NT2/D1 (cell line): ENCODE results near the gene MUC4.
"Not testable (repeated sequence)": the region's sequence is repeated elsewhere in the genome, so short reads cannot be mapped to it uniquely, and the experiment has no call there.

ENCODE experiments used
- DNase-seq: peaks from one replicate; pipeline ENCODE4 v3.0.0-alpha.2; 2011; ENCODE audit warnings: low read depth, low spot score
- H3K27me3 ChIP-seq: 2 replicates; pipeline ENCODE4 v1.6.0; 2011; ENCODE audit warnings: mild to moderate bottlenecking; ENCODE audit not compliant: insufficient read length, insufficient read depth
- H3K36me3 ChIP-seq: 2 replicates; pipeline ENCODE4 v1.6.1; 2011; ENCODE audit warnings: mild to moderate bottlenecking, low read length, mixed read lengths; ENCODE audit not compliant: insufficient read depth, insufficient read length
- H3K4me1 ChIP-seq: 2 replicates; pipeline ENCODE4 v1.5.1; 2011; ENCODE audit not compliant: insufficient read depth, insufficient read length
- H3K4me3 ChIP-seq: 2 replicates; pipeline ENCODE4 v1.5.1; 2011; ENCODE audit warnings: low read depth; ENCODE audit not compliant: insufficient read length
- H3K9ac ChIP-seq: 2 replicates; pipeline ENCODE4 v1.6.0; 2011; ENCODE audit warnings: low read depth; ENCODE audit not compliant: insufficient read length
- H3K9me3 ChIP-seq: 2 replicates; pipeline ENCODE4 v1.5.1; 2011; ENCODE audit warnings: mild to moderate bottlenecking, low read length; ENCODE audit not compliant: insufficient read depth
- SUZ12 ChIP-seq: IDR thresholded peaks from 2 replicates; pipeline ENCODE4 v1.6.1; 2011; ENCODE audit not compliant: insufficient read length, insufficient read depth; ENCODE audit errors: extremely low read depth
- YY1 ChIP-seq: IDR thresholded peaks from 2 replicates; pipeline ENCODE4 v1.6.1; 2011; ENCODE audit not compliant: insufficient read length, insufficient read depth
- ZNF274 ChIP-seq: IDR thresholded peaks from 2 replicates; pipeline ENCODE4 v1.6.1; 2011; ENCODE audit warnings: mild to moderate bottlenecking, low read depth, low read length

MUC4 gene

DNA sequence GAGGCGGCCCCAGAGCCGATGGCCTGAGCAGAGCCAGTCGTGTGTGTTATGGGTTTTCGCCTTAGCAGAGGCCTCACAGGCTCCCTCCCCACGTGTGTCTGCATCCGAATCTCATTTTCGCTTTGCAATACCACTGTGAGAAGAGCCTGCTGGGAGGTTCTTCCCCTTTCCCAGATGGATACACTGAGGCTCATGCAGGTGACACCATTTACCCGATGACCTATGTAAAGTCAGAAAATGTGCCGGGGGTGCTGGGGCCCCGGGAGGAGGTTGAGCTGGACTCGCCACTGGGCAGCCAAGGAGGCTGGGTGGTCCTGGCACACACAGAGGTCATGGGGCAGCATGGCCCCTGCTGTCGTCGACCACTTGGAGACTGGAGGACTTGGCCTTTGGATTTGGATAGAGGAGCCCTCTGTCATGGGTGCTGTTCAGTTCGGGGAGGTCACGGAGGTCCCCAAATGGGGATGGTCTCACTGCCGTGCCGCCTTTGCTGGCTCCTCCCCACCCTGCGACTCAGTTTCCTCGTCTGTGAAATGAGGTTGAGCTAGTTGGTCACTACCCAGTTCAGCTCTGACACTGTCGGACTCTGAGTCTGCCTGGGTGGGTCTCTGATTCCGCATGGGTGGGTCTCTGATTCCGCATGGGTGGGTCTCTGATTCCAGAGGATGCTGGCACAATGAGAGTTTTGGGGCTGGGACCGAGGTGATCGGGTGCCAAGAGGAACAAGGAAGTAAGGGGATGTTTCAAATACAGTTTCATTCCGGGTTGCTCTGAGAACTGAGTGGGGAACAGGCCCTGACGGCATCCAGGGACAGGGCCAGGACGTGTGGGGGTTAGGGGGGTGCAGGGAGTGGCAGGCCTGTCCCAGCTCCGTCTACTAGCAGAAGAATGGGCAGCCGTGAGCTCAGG lies 23.2 kb upstream of the MUC4 start:
- Histone ChIP-seq H3K4me1 (peaks cover 13% of the 10 kb centered on the region), H3K9me3 (peaks cover 11% of the 10 kb centered on the region; the same call in 1 of the 2 replicates), H3K9ac (no peak overlapping the region), H3K36me3 (no peaks in the 10 kb centered on the region), H3K27me3 (no peaks in the 10 kb centered on the region), H3K4me3 (no peak overlapping the region)
- DNase-seq: no peak
- no peak for TF ChIP-seq YY1
- no peak for TF ChIP-seq SUZ12
- no peak for TF ChIP-seq ZNF274

DNA sequence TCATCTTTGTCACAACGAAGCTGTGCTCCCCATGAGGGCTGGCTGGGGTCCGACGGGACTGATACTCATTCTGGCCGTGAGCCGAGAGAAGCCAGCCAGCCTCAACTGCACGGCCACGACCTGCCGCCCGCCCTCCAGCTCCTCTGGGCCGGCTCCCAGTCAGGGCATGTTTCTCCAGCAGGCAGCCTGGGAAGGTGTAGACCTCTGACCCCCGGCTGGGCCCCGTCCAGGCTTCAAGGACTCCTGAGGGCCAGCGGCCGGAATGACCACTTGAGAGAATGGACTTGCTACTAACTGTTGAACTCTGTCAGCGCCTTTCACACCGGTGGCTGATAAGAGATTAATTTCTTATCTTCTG lies 18.1 kb upstream of the MUC4 start:
- Histone ChIP-seq H3K4me3 (no peak overlapping the region), H3K4me1 (peaks cover 6% of the 10 kb centered on the region), H3K27me3 (no peaks in the 10 kb centered on the region), H3K9me3 (peaks cover under 1% of the 10 kb centered on the region; the same call in 1 of the 2 replicates), H3K9ac (no peak overlapping the region), H3K36me3 (no peaks in the 10 kb centered on the region)
- TF ChIP-seq SUZ12 (no peak), YY1 (no peak), ZNF274 (no peak)
- no peak for DNase-seq

DNA sequence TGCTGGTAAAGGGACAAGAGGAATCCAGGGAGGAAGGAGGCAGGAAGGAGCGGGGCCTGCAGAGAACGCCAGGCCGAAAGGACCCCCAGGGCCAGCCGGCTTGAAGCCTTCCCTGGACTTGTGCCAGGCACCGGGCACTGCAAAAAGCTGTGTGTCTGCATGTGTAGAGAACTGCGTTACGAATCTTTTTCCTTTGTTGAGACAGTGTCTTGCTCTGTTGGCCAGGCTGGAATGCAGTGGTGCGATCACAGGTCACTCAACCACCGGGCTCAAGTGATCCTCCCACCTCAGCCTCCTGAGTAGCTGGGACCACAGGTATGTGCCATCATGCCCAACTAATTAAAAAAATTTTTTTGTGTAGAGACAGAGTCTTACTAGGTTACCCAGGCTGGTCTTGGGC lies 17.0 kb upstream of the MUC4 start:
- TF ChIP-seq YY1 (no peak), ZNF274 (no peak), SUZ12 (no peak)
- no peak overlapping the region for H3K9ac ChIP-seq
- no peaks in the 10 kb centered on the region for H3K9me3 ChIP-seq
- H3K4me1 ChIP-seq: peaks cover 10% of the 10 kb centered on the region
- H3K36me3 ChIP-seq: no peaks in the 10 kb centered on the region
- DNase-seq: no peak
- no peak overlapping the region for H3K4me3 ChIP-seq
- H3K27me3 ChIP-seq: no peaks in the 10 kb centered on the region

DNA sequence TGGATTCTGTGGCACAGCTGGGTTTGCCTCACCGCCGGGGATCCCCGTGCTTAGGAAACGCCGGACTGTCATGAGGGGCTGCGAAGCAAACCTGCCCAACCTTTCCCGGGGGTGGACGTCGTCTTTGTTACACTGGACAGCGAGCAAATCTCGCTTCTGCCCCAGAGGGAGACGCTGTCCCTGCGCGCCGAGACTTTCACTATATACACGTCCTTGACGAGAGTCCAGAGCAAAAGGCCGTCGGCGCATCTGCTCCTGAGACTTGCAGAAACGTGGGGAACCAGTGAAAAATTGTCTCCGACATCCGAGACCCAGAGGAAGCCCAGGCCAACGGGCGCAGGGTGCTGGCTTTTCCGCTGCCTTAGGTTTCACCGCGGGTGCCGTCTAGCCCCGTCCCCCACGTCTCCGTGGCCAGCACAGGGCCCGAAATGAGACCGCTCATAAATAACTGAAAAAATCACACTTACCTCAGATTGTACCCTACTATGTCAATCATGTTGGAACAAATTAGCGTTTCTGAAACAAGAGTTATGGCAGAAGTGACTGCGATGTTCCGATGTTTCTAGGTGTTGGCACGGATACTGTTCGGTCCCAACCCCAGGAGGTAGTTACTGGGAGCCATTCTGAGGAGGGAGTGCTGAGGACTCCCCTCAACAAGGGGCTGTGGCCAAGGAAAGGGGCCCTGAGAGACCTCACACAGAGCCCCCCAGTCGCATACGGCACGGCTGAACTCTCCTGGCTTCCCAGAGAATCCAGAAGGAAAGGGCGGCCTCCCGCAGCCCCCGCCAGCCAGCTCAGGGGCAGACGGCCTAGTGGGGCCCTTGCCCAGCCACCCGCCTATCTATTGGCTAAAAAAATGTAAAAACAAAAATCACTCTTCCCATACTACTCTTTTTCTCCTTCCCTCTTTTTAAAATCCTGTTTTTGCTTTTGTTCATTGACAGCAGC lies 14.4 kb upstream of the MUC4 start:
- no peak for TF ChIP-seq YY1
- no peak for TF ChIP-seq ZNF274
- no peak for TF ChIP-seq SUZ12
- peaks cover 6% of the 10 kb centered on the region for H3K4me1 ChIP-seq
- H3K36me3 ChIP-seq: no peaks in the 10 kb centered on the region
- no peak overlapping the region for H3K4me3 ChIP-seq
- H3K27me3 ChIP-seq: no peaks in the 10 kb centered on the region
- no peak for DNase-seq
- no peaks in the 10 kb centered on the region for H3K9me3 ChIP-seq
- H3K9ac ChIP-seq: no peak overlapping the region

DNA sequence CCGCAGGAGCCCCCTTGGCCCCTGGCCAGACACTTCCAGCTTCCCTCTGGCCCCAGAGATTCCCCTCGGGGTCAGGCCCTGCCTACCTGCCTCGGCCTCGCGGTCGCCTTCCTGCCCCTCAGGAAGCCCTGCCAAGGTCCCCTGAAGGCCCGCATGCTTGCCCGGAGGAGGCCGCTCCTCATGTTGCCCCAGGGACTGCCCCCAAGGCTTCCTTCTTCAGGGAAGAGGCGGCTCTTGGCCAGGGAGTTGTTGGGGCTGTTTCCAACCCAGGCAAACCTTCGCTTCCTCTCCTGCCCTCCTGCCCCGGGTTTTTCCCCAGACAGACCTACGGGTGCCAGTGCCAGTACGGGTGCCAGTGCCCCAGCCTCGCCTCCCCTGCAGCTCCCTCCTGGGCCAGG lies 13.5 kb upstream of the MUC4 start:
- Histone ChIP-seq H3K36me3 (no peaks in the 10 kb centered on the region), H3K9ac (no peak overlapping the region), H3K27me3 (peaks cover under 1% of the 10 kb centered on the region), H3K9me3 (no peaks in the 10 kb centered on the region), H3K4me3 (no peak overlapping the region), H3K4me1 (peaks cover 11% of the 10 kb centered on the region)
- DNase-seq: no peak
- TF ChIP-seq ZNF274 (no peak), SUZ12 (no peak)

DNA sequence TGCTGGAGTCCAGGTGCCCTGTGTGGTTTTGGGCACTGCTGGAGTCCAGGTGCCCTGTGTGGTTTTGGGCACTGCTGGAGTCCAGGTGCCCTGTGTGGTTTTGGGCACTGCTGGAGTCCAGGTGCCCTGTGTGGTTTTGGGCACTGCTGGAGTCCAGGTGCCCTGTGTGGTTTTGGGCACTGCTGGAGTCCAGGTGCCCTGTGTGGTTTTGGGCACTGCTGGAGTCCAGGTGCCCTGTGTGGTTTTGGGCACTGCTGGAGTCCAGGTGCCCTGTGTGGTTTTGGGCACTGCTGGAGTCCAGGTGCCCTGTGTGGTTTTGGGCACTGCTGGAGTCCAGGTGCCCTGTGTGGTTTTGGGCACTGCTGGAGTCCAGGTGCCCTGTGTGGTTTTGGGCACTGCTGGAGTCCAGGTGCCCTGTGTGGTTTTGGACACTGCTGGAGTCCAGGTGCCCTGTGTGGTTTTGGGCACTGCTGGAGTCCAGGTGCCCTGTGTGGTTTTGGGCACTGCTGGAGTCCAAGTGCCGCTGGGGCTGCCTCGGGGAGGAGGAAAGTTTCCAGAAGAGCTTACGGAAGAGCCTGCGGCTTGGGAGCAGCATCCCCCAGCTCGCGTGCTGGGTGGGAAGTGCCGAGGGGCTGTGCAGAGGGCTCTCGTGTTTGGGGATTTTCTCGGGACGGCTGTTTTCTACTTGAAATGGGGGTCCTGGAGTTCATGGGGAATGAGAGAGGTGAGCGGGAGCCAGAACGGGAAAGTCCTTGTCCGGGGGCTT lies 12.9 kb upstream of the MUC4 start:
- H3K36me3 ChIP-seq, H3K9me3 ChIP-seq, H3K9ac ChIP-seq, H3K27me3 ChIP-seq, DNase-seq, H3K4me3 ChIP-seq: not testable (repeated sequence)
- peaks cover 11% of the 10 kb centered on the region for H3K4me1 ChIP-seq
